Measurements from ENCODE around the gene PPP2R5D.

Gene PPP2R5D

GRCh38 chr6:43060755-43061633 lies 76.6 kb downstream of the PPP2R5D start:
- no peaks in the 10 kb centered on the region for H3K9me3 ChIP-seq (ENCODE audit: insufficient read depth, low read length)
- no peak overlapping the region for H2AFZ ChIP-seq (ENCODE audit: low read depth, low read length)
- H3K79me2 ChIP-seq (ENCODE audit: low read length) = peaks cover 18% of the 10 kb centered on the region
- no peaks in the 10 kb centered on the region for H4K20me1 ChIP-seq (ENCODE audit: insufficient read depth, low read length)
- 0 out of 2 replicates have a peak overlapping the region, but pooled peaks have one; percentile 76 for H3K4me3 ChIP-seq (ENCODE audit: low read length)
- peak overlapping the region; percentile 83 for H3K4me2 ChIP-seq (ENCODE audit: low read length)
- no peak for TF ChIP-seq CTCF (IDR thresholded peaks at IDR 0.05; ENCODE audit: low read depth, low read length)
- TF ChIP-seq EZH2phosphoT487 (IDR thresholded peaks at IDR 0.05; ENCODE audit: low read depth) = no peak
- no peaks in the 10 kb centered on the region for H3K27me3 ChIP-seq (ENCODE audit: low read depth, low read length)
- H3K9ac ChIP-seq (ENCODE audit: low read length) = no peak overlapping the region
- H3K4me1 ChIP-seq (ENCODE audit: low read length) = peaks cover 13% of the 10 kb centered on the region
- peaks cover 8% of the 10 kb centered on the region for H3K36me3 ChIP-seq (replicated peaks; ENCODE audit: low read depth, low read length)
- H3K27ac ChIP-seq (ENCODE audit: low read length) = no peak overlapping the region

DNA sequence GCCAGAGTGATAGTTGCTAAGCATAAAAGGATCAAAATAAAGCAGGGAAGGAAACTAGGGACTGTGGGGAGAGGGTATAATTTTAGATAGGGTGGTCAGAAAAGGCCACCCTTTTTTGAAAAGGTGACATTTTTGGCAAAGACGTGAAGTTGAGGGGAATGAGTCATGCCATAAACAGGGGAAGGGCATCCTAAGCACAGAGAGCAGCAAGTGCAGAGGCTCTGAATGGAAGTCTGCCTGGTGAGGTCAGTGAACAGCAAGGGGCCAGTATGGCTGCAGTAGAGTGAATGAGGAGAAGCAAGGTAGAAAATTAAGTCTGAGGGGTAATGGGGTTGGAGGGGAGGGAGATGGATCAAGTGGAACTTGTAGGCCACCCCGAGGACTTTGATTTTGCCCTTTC lies 77.5 kb downstream of the PPP2R5D start:
- Histone ChIP-seq H3K36me3 (replicated peaks; ENCODE audit: low read depth, low read length) (peaks cover 6% of the 10 kb centered on the region), H3K27me3 (ENCODE audit: low read depth, low read length) (no peaks in the 10 kb centered on the region), H3K9ac (ENCODE audit: low read length) (no peak overlapping the region), H2AFZ (ENCODE audit: low read depth, low read length) (no peak overlapping the region), H3K9me3 (ENCODE audit: insufficient read depth, low read length) (no peaks in the 10 kb centered on the region), H3K79me2 (ENCODE audit: low read length) (peaks cover 18% of the 10 kb centered on the region), H3K4me3 (ENCODE audit: low read length) (no peak overlapping the region), H3K27ac (ENCODE audit: low read length) (no peak overlapping the region), H3K4me2 (ENCODE audit: low read length) (no peak overlapping the region), H4K20me1 (ENCODE audit: insufficient read depth, low read length) (no peaks in the 10 kb centered on the region), H3K4me1 (ENCODE audit: low read length) (peaks cover 13% of the 10 kb centered on the region)
- no peak for TF ChIP-seq EZH2phosphoT487 (IDR thresholded peaks at IDR 0.05; ENCODE audit: low read depth)
- no peak for TF ChIP-seq CTCF (IDR thresholded peaks at IDR 0.05; ENCODE audit: low read depth, low read length)
